Transverse colon (tissue), 4 donors: ENCODE measurements around the gene COQ8B. TPM values are rescaled to one million over a fixed set of nuclear protein-coding genes. Genes with fewer than 3 reads are reported as not detected.

Experiments
- DNase-seq: peaks from one replicate; pipeline ENCODE4 v3.0.0-alpha.2; 2019
- H3K27ac ChIP-seq, 4 donors: fragments of 200-600 bp; sonication (generic); 2 replicates each; pipeline ENCODE4 v1.5.1; 2016 to 2018; ENCODE audit warnings: inconsistent platforms in 4 of 4
- H3K27me3 ChIP-seq: fragments of 200-600 bp; sonication (generic); 2 replicates; pipeline ENCODE4 v1.5.1; 2017; ENCODE audit warnings: inconsistent platforms
- H3K36me3 ChIP-seq, 4 donors: fragments of 200-600 bp; sonication (generic); 2 replicates each; pipeline ENCODE4 v1.5.1; 2017 to 2019; ENCODE audit warnings: inconsistent platforms in 4 of 4
- H3K4me1 ChIP-seq, 4 donors: fragments of 200-600 bp; sonication (generic); 2 replicates each; pipeline ENCODE4 v1.5.1; 2017 to 2020; ENCODE audit warnings: inconsistent platforms in 4 of 4
- H3K4me3 ChIP-seq, 4 donors: fragments of 200-600 bp; sonication (generic); 1 replicate in 1 of 4; 2 replicates in 3 of 4; pipeline versions ENCODE4 v1.5.1 to v1.6.1; 2017 to 2019; ENCODE audit warnings: inconsistent platforms in 4 of 4
- H3K9me3 ChIP-seq, 2 donors: fragments of 200-600 bp; sonication (generic); 2 replicates each; pipeline ENCODE4 v1.5.1; 2017 to 2019; ENCODE audit warnings: inconsistent platforms in 2 of 2
- CTCF ChIP-seq, 5 experiments: fragments of 200-600 bp in 3 of 5; fragments of 450-650 bp in 2 of 5; sonication (generic) in 3 of 5; IDR thresholded peaks; 1 replicate in 2 of 5; 2 replicates in 3 of 5; pipeline ENCODE4 v1.5.1; 2016 to 2017; ENCODE audit warnings: antibody characterized with exemption in 5 of 5, inconsistent platforms in 3 of 5, mild to moderate bottlenecking in 2 of 5, moderate library complexity in 1 of 5
- EP300 ChIP-seq: sonication (generic); formaldehyde crosslinking; IDR thresholded peaks from one replicate; pipeline ENCODE4 v1.6.1; 2017; ENCODE audit warnings: antibody characterized with exemption, low read depth
- POLR2A ChIP-seq: fragments of 450-650 bp; IDR thresholded peaks from one replicate; pipeline ENCODE4 v1.6.1; 2016; ENCODE audit warnings: antibody characterized with exemption, mild to moderate bottlenecking, moderate library complexity
- POLR2AphosphoS5 ChIP-seq, 3 donors: sonication (generic); formaldehyde crosslinking; IDR thresholded peaks; one replicate each; pipeline ENCODE4 v1.6.1; 2016; ENCODE audit warnings: antibody characterized with exemption in 3 of 3
- WGBS, 2 donors: methylation state at CpG; one replicate each; pipeline ENCODE4 v1.1.5; 2018; ENCODE audit warnings: low coverage in 1 of 2; 5-methylcytosine and 5-hydroxymethylcytosine counted together
- in situ Hi-C, 4 donors: fragments of 200-750 bp; cut with MboI; loops; one replicate each; pipeline versions ENCODE4 v1.15.0 to v1.15.1; 2017; ENCODE audit warnings: low sequenced_read_pairs in 3 of 4, low pct_ligation_motif_present in 1 of 4, low pct_unique_long_range_greater_than_20kb in 1 of 4
- intact Hi-C: fragments of 100-400 bp; cut with DNase I; formaldehyde crosslinking; loops from one replicate; pipeline ENCODE4 v1.15.1; 2023; ENCODE audit warnings: low total_unique reads
- total RNA-seq, 4 donors: library from RNA; depleted of rRNA; stranded (reverse); fragments of >200 nt; gene quantifications; one replicate each; pipeline ENCODE4 v1.1.0, GENCODE V29; 2016

The COQ8B gene
- total RNA-seq, 4 donors from 2014 or later: 15.3 to 41.2 (median 36.5) TPM

DNA sequence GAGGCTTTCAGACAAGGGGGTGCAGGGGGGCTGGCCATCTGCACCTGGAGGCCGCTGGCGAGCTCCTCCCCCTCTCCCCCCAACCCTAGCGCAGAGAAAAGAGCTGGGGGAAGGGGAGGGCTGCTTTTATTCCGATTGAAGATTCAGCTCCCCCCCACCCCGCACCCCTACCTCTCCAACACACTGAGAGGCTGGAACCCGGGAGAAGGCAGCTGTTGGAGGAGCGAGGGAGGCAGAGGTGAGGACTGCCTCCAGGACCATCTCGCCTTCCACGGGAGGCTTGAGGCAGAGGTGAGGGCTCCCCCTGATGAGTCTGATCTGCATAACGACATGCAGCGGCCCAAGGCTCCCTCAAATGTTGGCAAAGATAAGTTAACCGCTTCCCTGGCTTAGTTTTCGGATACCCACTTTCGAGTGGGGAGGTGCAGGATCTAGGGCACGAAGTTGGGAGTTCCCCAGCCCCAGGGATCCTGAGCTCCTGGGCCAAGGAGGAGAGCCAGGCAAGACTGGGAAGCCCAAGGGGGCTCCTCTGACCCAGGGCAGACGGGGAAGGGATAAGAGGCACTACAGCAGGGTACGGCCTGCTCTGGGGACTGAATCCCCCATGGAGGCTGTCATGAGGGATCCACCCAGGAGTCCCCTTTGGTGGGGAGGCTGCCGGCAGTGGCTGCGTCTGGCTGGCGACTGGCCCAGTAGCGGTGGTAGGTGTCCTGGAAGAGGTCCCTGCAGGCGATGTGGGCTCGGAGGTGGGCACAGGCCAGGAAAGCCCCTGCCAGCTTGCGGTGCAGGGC is 25.1 kb downstream of the COQ8B start:
- peaks cover 0 to 9% (median 0%) of the 10 kb centered on the region in 4 donors for H3K36me3 ChIP-seq
- in situ Hi-C loops: no loop called here
- intact Hi-C loops: no loop called here
- H3K27me3 ChIP-seq: no peaks in the 10 kb centered on the region
- 72% methylated on average over 24 of the region's 24 CpGs; no CpG with 5 or more reads in 1 of the 2 donors for WGBS, 2 donors
- H3K4me1 ChIP-seq: peaks cover 13 to 24% (median 18%) of the 10 kb centered on the region in 4 donors
- TF ChIP-seq POLR2A: no peak
- no peak for TF ChIP-seq EP300
- TF ChIP-seq CTCF (IDR thresholded peaks at IDR 0.05): no peak
- no peak for TF ChIP-seq POLR2AphosphoS5 (IDR thresholded peaks at IDR 0.05)
- DNase-seq: no peak
- H3K9me3 ChIP-seq: no peaks in the 10 kb centered on the region
- H3K27ac ChIP-seq: peak overlapping the region; percentile 81 to 86 (median 84)
- H3K4me3 ChIP-seq: peak overlapping the region in 2 of 4 donors; percentile 53 to 65

DNA sequence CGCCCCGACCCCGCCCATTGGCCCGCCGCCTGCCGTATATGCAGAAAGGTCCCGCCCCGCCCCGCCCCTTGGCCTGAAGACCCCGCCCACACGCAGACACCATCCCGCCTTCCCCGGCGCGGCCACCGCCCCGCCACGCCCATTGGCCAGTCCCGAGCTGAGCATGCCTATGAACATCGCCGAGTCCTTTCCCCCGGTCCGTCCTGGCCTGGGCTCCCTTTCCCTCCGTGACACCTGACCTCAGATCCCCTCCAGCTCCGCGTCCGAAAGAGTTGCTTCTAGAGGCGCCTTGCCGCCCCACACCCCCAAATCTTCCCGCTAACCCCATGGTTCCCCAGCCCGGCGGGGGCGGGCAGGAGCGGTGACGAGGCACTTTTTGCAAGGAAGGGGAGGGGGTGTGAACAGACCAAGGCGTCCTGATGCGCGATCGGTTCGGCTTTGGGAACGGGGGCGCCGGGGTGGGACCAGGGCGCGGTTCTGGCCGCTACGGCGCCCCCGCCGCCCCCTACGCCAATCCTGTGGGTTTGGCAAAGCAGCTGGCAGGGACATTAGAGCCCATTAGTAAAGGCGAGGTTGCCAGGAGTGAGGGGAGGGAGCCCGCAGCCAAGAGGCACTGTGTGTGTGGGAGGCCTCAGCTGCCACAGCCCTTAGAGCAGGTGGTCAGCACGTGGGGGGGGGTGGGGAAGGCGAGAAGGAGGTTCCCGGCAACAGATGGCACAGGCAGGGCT is 25.8 kb downstream of the COQ8B start:
- peak overlapping the region; percentile 9 to 65 (median 58) for H3K4me3 ChIP-seq
- no peaks in the 10 kb centered on the region for H3K9me3 ChIP-seq
- 1% methylated on average over 30 of the region's 56 CpGs; no CpG with 5 or more reads in 1 of the 2 donors for WGBS, 2 donors
- peaks cover 13 to 24% (median 18%) of the 10 kb centered on the region in 4 donors for H3K4me1 ChIP-seq
- intact Hi-C loops (no loop called here), in situ Hi-C loops (no loop called here)
- H3K27ac ChIP-seq: peak overlapping the region; percentile 81 to 86 (median 84)
- H3K27me3 ChIP-seq: no peaks in the 10 kb centered on the region
- TF ChIP-seq POLR2A (peak; percentile 44), CTCF (IDR thresholded peaks at IDR 0.05) (no peak), POLR2AphosphoS5 (IDR thresholded peaks at IDR 0.05) (peak; percentile 5 to 72 (median 39)), EP300 (no peak)
- DNase-seq: peak; percentile 96
- peaks cover 0 to 7% (median 0%) of the 10 kb centered on the region in 4 donors for H3K36me3 ChIP-seq

DNA sequence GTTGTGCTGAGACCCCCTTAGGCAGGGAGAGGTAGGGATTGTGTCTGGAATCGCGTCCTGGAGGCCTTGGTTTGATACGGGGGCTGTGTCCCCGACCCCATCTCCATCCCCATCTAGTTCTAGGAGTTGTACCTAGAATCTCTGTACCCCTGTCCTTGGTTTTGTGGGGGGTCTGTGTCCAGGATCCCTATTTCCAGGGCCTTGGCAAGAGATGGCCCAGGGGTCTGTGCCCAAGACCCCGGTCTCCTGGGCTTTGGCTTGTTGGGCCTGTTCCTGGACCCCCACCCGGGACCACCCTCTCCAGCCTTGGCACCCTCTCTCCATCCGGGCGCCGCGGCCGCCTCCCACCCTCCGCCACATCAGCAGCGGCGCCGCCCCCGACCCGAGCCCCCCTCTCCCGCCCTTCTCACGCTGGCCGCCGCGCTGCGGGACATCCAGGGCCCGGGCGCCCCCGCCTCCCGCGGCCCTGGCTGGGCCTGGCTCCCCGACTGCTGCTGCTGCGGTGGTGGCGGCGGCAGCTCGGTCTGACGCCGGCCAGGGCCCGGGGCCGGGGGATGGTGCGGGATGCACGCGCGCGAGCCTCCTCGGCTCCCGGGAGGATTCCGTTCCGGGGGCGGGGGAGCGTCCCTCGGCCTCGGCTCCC is 26.5 kb downstream of the COQ8B start, which contains the start of gene NUMBL:
TSS of gene NUMBL (minus strand) at position 602 of the 643 bp plus-strand sequence. CDS start at position 434, 168 bp downstream.
- peak within 1 kb of the TSS; percentile 81 to 86 (median 84) for H3K27ac ChIP-seq
- H3K36me3 ChIP-seq: no peaks in the 10 kb centered on the region
- H3K4me3 ChIP-seq: peak within 1 kb of the TSS; percentile 53 to 71 (median 64)
- peaks cover 13 to 24% (median 18%) of the 10 kb centered on the region in 4 donors for H3K4me1 ChIP-seq
- no peaks in the 10 kb centered on the region for H3K27me3 ChIP-seq
- intact Hi-C loops: no loop called here
- in situ Hi-C loops: no loop called here
- H3K9me3 ChIP-seq: no peaks in the 10 kb centered on the region
- WGBS, 2 donors: 46% methylated on average over 5 of the region's 50 CpGs; no CpG with 5 or more reads in 1 of the 2 donors
- TF ChIP-seq CTCF (IDR thresholded peaks at IDR 0.05): no peak
- TF ChIP-seq POLR2AphosphoS5 (IDR thresholded peaks at IDR 0.05): peak; percentile 49 to 80 (median 55)
- DNase-seq: no peak
